Thoracic aorta (tissue), 2 donors: Measurements from ENCODE around the gene PDXK. TPM values are rescaled to one million over a fixed set of nuclear protein-coding genes. Genes with fewer than 3 reads are reported as not detected.

Experiments
- ATAC-seq: fragments of 150-250 bp; one replicate; pipeline ENCODE4 v1.8.0; 2017; ENCODE audit warnings: low read depth; ENCODE audit not compliant: insufficient number of reproducible peaks, low FRiP score
- DNase-seq: peaks from one replicate; pipeline ENCODE4 v3.0.0-alpha.2; 2020; ENCODE audit warnings: low spot score
- H3K27ac ChIP-seq, 2 donors: fragments of 200-600 bp; sonication (generic); 1 replicate in 1 of 2; 2 replicates in 1 of 2; pipeline ENCODE4 v1.5.1; 2016; ENCODE audit warnings: mild to moderate bottlenecking in 2 of 2, moderate library complexity in 2 of 2
- H3K27me3 ChIP-seq: fragments of 200-600 bp; sonication (generic); replicated peaks from 2 replicates; pipeline ENCODE4 v1.6.0; 2016; ENCODE audit warnings: mild to moderate bottlenecking; ENCODE audit not compliant: insufficient read depth
- H3K36me3 ChIP-seq: fragments of 200-600 bp; sonication (generic); one replicate; pipeline ENCODE4 v1.5.1; 2016
- H3K4me1 ChIP-seq, 2 donors: fragments of 200-600 bp; sonication (generic); 1 replicate in 1 of 2; 2 replicates in 1 of 2; pipeline versions ENCODE4 v1.5.1 to v1.6.0; 2016; ENCODE audit warnings: low read depth in 2 of 2, mild to moderate bottlenecking in 1 of 2; ENCODE audit not compliant: control insufficient read depth in 1 of 2
- H3K4me3 ChIP-seq: fragments of 200-600 bp; sonication (generic); 2 replicates; pipeline ENCODE4 v1.5.1; 2016; ENCODE audit warnings: mild to moderate bottlenecking
- H3K9me3 ChIP-seq: fragments of 200-600 bp; sonication (generic); 2 replicates; pipeline ENCODE4 v1.5.1; 2016
- CTCF ChIP-seq: fragments of 200-600 bp; sonication (generic); IDR thresholded peaks from one replicate; pipeline ENCODE4 v1.5.1; 2019; ENCODE audit warnings: antibody characterized with exemption
- total RNA-seq, 2 donors: library from RNA; depleted of rRNA; stranded (reverse); fragments of >200 nt; gene quantifications; one replicate each; pipeline versions ENCODE4 v1.1.0 to v1.2.3, GENCODE V29; 2016

PDXK gene
- total RNA-seq, 2 donors from 2014 or later: 52.4 to 64.7 TPM

GRCh38 chr21:43808832-43809251 lies 89.9 kb downstream of the PDXK start:
- no peak for TF ChIP-seq CTCF
- no peaks in the 10 kb centered on the region for H3K27me3 ChIP-seq
- peaks cover 2% of the 10 kb centered on the region for H3K36me3 ChIP-seq
- no peak for ATAC-seq
- no peak overlapping the region for H3K4me3 ChIP-seq
- peaks cover 0 to 20% of the 10 kb centered on the region in 2 donors for H3K4me1 ChIP-seq
- DNase-seq: no peak
- H3K9me3 ChIP-seq: no peaks in the 10 kb centered on the region
- H3K27ac ChIP-seq: no peak overlapping the region

- H3K36me3 ChIP-seq: no peaks in the 10 kb centered on the region
- no peaks in the 10 kb centered on the region for H3K27me3 ChIP-seq
- TF ChIP-seq CTCF: no peak
- H3K9me3 ChIP-seq: no peaks in the 10 kb centered on the region
- H3K4me1 ChIP-seq: peaks cover 0 to 20% of the 10 kb centered on the region in 2 donors
- H3K27ac ChIP-seq: no peak overlapping the region
- ATAC-seq (no peak), DNase-seq (no peak)
- no peak overlapping the region for H3K4me3 ChIP-seq
Observed at GRCh38 chr21:43809346-43809799, 90.4 kb downstream of the PDXK start.

- no peak for TF ChIP-seq CTCF
- ATAC-seq: no peak
Observed at GRCh38 chr21:43809853-43810504, 91.0 kb downstream of the PDXK start.

GRCh38 chr21:43810505-43811261 lies 91.8 kb downstream of the PDXK start:
- Histone ChIP-seq H3K27me3 (no peaks in the 10 kb centered on the region), H3K9me3 (no peaks in the 10 kb centered on the region), H3K4me3 (no peak overlapping the region), H3K36me3 (no peaks in the 10 kb centered on the region), H3K27ac (no peak overlapping the region), H3K4me1 (peaks cover 0 to 20% of the 10 kb centered on the region in 2 donors)
- TF ChIP-seq CTCF: peak; percentile 93
- ATAC-seq (no peak), DNase-seq (no peak)

More at GRCh38 chr21:43809853-43810504, 91.0 kb downstream of the PDXK start:
- Histone ChIP-seq H3K27ac (no peak overlapping the region), H3K4me3 (no peak overlapping the region), H3K36me3 (no peaks in the 10 kb centered on the region), H3K27me3 (no peaks in the 10 kb centered on the region), H3K4me1 (peaks cover 0 to 20% of the 10 kb centered on the region in 2 donors), H3K9me3 (no peaks in the 10 kb centered on the region)
- DNase-seq: no peak
